Thymus (tissue), 11 donors: ENCODE measurements around the gene CNTN2. TPM values are rescaled to one million over a fixed set of nuclear protein-coding genes. Genes with fewer than 3 reads are reported as not detected.

ENCODE experiments used
- DNase-seq, 9 donors: peaks; one replicate each; pipeline ENCODE4 v3.0.0-alpha.2; 2013; ENCODE audit warnings: low spot score in 9 of 9, low read depth in 6 of 9, missing footprints in 1 of 9
- H3K27ac ChIP-seq, 2 donors: one replicate each; pipeline ENCODE4 v1.5.1; 2013; ENCODE audit warnings: control low read depth in 1 of 2, low read depth in 1 of 2, low read length in 1 of 2, mild to moderate bottlenecking in 1 of 2, moderate library complexity in 1 of 2
- H3K27me3 ChIP-seq, 2 donors: one replicate each; pipeline ENCODE4 v1.5.1; 2013; ENCODE audit warnings: low read length in 1 of 2; ENCODE audit not compliant: control insufficient read depth in 2 of 2, insufficient read depth in 1 of 2
- H3K36me3 ChIP-seq, 2 donors: one replicate each; pipeline ENCODE4 v1.5.1; 2013; ENCODE audit warnings: low read length in 1 of 2, mild to moderate bottlenecking in 1 of 2, moderate library complexity in 1 of 2; ENCODE audit not compliant: control insufficient read depth in 2 of 2, insufficient read depth in 2 of 2
- H3K4me1 ChIP-seq, 2 donors: one replicate each; pipeline ENCODE4 v1.5.1; 2013; ENCODE audit warnings: low read length in 2 of 2; ENCODE audit not compliant: control insufficient read depth in 2 of 2, insufficient read depth in 2 of 2
- H3K4me3 ChIP-seq, 2 donors: one replicate each; pipeline ENCODE4 v1.5.1; 2013; ENCODE audit warnings: low read length in 2 of 2, control low read depth in 1 of 2, mild to moderate bottlenecking in 1 of 2
- H3K9me3 ChIP-seq, 2 donors: one replicate each; pipeline ENCODE4 v1.5.1; 2013; ENCODE audit warnings: low read length in 1 of 2, mild to moderate bottlenecking in 1 of 2; ENCODE audit not compliant: control insufficient read depth in 2 of 2, insufficient read depth in 1 of 2
- WGBS: extraction: QIAGEN DNeasy Blood & Tissue Kit; methylation state at CpG from one replicate; pipeline ENCODE4 v1.1.7; 2013; 5-methylcytosine and 5-hydroxymethylcytosine counted together
- polyA plus RNA-seq: library from polyadenylated mRNA; stranded (reverse); fragments of 200-250 nt; gene quantifications from one replicate; pipeline ENCODE4 v1.2.3, GENCODE V29; 2013
- total RNA-seq: library from RNA; stranded (reverse); fragments of 120-200 nt; gene quantifications from one replicate; pipeline ENCODE4 v1.2.4, GENCODE V29; 2013
- donor health status: healthy.

The CNTN2 gene
- total and polyA plus RNA-seq, 2 donors = 0.27 to 0.28 TPM

- no peaks in the 10 kb centered on the region for H3K27me3 ChIP-seq
- peaks cover 14 to 49% of the 10 kb centered on the region in 2 donors for H3K36me3 ChIP-seq
- no peak within 1 kb of the TSS for H3K27ac ChIP-seq
- 98% methylated on average over 2 of the region's 2 CpGs for WGBS
- no peak within 1 kb of the TSS for H3K4me3 ChIP-seq
- no peaks in the 10 kb centered on the region for H3K4me1 ChIP-seq
- no peaks in the 10 kb centered on the region for H3K9me3 ChIP-seq
- DNase-seq = no peak
These were observed 41.3 kb downstream of the CNTN2 start, which contains the start of gene TMEM81 for GRCh38 chr1:205084360-205084759. Gene TMEM81, minus strand, starts transcription at chr1:205084460. Its CDS starts 140 bp downstream, at chr1:205084320.

GRCh38 chr1:205088341-205088740, 45.3 kb downstream of the CNTN2 start:
- no peak for DNase-seq
- Histone ChIP-seq H3K36me3 (peaks cover 40 to 67% of the 10 kb centered on the region in 2 donors), H3K4me3 (no peak overlapping the region), H3K4me1 (no peaks in the 10 kb centered on the region), H3K27ac (no peak overlapping the region), H3K27me3 (no peaks in the 10 kb centered on the region), H3K9me3 (no peaks in the 10 kb centered on the region)
- 96% methylated on average over 3 of the region's 3 CpGs for WGBS

DNA sequence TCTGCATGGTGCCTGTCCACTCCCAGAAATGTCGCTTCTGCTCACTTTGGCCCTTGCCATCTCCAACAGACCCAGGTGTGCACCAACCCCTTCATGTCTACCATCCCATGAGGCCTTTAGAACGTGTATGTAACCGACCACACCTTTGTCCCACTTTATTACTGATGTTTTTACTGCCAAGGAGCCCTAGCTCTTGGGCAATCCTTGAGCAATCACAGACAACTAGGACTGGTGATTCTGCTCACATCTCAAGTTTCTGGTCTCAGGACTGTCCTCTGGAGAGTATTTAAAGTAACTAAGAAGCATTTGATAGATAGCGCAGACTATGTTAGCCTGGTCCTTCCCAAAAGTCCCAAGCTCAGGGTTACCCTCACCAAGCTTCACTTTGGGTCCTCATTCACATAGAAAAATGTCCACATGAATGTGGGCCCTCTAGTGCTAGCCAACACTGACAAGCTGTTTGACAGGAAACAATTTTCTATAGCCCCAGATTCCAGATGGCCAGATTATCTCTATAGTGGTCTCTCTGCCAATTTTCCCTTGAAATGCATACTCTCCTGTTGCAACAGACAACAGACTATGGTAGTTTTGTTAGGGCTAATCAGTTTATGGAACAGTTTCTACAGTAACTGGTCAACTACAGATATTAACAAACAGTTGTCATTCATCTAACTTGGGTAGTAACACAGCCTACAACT, 48.2 kb downstream of the CNTN2 start:
- Histone ChIP-seq H3K36me3 (peaks cover 44 to 72% of the 10 kb centered on the region in 2 donors), H3K27me3 (no peaks in the 10 kb centered on the region)
- 99% methylated on average over 4 of the region's 4 CpGs for WGBS

GRCh38 chr1:205095422-205095821, 52.4 kb downstream of the CNTN2 start:
- Histone ChIP-seq H3K27me3 (no peaks in the 10 kb centered on the region), H3K27ac (no peak overlapping the region), H3K4me1 (no peaks in the 10 kb centered on the region), H3K36me3 (peaks cover 74 to 83% of the 10 kb centered on the region in 2 donors), H3K4me3 (no peak overlapping the region), H3K9me3 (no peaks in the 10 kb centered on the region)
- DNase-seq = no peak

More for the DNA sequence above, 48.2 kb downstream of the CNTN2 start:
- H3K9me3 ChIP-seq = no peaks in the 10 kb centered on the region
- H3K27ac ChIP-seq = no peak overlapping the region
- no peak overlapping the region for H3K4me3 ChIP-seq
- DNase-seq = no peak
- H3K4me1 ChIP-seq = no peaks in the 10 kb centered on the region

- Histone ChIP-seq H3K27me3 (no peaks in the 10 kb centered on the region), H3K9me3 (no peaks in the 10 kb centered on the region), H3K36me3 (peaks cover 65 to 86% of the 10 kb centered on the region in 2 donors), H3K4me3 (no peak overlapping the region), H3K4me1 (no peaks in the 10 kb centered on the region), H3K27ac (no peak overlapping the region)
- DNase-seq = no peak
These were observed 55.2 kb downstream of the CNTN2 start for GRCh38 chr1:205098242-205098641.

GRCh38 chr1:205102404-205102803, 59.4 kb downstream of the CNTN2 start:
- H3K27ac ChIP-seq = no peak overlapping the region
- 99% methylated on average over 3 of the region's 3 CpGs for WGBS
- H3K36me3 ChIP-seq = peaks cover 55 to 83% of the 10 kb centered on the region in 2 donors
- no peaks in the 10 kb centered on the region for H3K4me1 ChIP-seq
- no peak for DNase-seq
- H3K9me3 ChIP-seq = no peaks in the 10 kb centered on the region
- no peak overlapping the region for H3K4me3 ChIP-seq
- H3K27me3 ChIP-seq = no peaks in the 10 kb centered on the region

DNA sequence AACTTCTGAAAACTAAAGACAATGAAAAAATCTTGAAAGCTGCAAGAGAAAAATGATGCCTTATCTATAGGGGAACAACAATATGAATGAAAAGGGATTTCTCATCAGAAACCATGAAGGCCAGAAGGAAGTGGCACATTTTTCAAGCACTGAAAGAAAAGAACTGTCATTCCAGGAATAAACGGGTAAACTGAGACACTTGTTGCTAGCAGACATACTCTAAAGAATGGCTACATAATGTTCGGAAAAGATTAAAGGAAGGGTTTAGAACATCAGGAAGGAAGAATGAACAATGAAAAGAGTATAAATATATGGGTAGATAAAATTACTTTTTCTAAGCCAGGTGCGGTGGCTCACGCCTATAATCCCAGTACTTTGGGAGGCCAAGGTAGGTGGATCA, 64.3 kb downstream of the CNTN2 start:
- no peak for DNase-seq
- Histone ChIP-seq H3K4me1 (no peaks in the 10 kb centered on the region), H3K4me3 (no peak overlapping the region), H3K36me3 (peaks cover 43 to 50% of the 10 kb centered on the region in 2 donors), H3K27me3 (no peaks in the 10 kb centered on the region), H3K9me3 (no peaks in the 10 kb centered on the region), H3K27ac (no peak overlapping the region)
- WGBS = 97% methylated on average over 4 of the region's 4 CpGs

GRCh38 chr1:205108464-205108863, 65.5 kb downstream of the CNTN2 start:
- H3K4me3 ChIP-seq = no peak overlapping the region
- no peaks in the 10 kb centered on the region for H3K9me3 ChIP-seq
- WGBS = 95% methylated on average over 4 of the region's 4 CpGs
- no peaks in the 10 kb centered on the region for H3K27me3 ChIP-seq
- H3K36me3 ChIP-seq = peaks cover 36 to 48% of the 10 kb centered on the region in 2 donors
- no peak overlapping the region for H3K27ac ChIP-seq
- DNase-seq = no peak
- no peaks in the 10 kb centered on the region for H3K4me1 ChIP-seq

DNA sequence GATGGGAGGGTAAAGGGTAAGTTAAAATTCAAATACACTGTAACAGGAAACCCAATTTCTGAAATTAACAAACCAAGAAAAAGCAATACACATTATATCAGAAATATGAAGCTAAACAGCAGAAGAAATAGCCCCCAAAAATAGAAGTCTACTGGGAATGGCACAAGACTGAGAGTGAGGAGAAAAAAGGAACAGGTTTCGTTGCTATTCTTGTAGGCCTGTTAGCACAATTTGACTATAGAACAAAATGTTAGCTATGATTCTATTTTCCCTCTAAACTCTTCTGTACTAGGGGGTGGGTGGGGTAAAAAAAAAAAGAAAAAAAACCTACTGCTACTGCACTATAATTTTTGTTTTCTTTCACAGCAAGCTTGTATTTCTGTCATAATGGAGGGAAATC, 66.3 kb downstream of the CNTN2 start:
- DNase-seq = no peak
- peaks cover 34 to 46% of the 10 kb centered on the region in 2 donors for H3K36me3 ChIP-seq
- H3K9me3 ChIP-seq = no peaks in the 10 kb centered on the region
- no peak overlapping the region for H3K4me3 ChIP-seq
- H3K27me3 ChIP-seq = no peaks in the 10 kb centered on the region
- 95% methylated on average over 1 of the region's 1 CpG for WGBS
- H3K4me1 ChIP-seq = no peaks in the 10 kb centered on the region
- H3K27ac ChIP-seq = no peak overlapping the region
